Nucleus accumbens (tissue), 56 donors: ENCODE measurements around the gene CHSY1.
A peak's percentile ranks its signal among the peaks of the same experiment; 100 is the strongest.

Experiments used
- DNase-seq, 56 donors: peaks; one replicate each; lab custom pipeline; 2025; lab: John Stamatoyannopoulos, UW

Gene CHSY1

DNA sequence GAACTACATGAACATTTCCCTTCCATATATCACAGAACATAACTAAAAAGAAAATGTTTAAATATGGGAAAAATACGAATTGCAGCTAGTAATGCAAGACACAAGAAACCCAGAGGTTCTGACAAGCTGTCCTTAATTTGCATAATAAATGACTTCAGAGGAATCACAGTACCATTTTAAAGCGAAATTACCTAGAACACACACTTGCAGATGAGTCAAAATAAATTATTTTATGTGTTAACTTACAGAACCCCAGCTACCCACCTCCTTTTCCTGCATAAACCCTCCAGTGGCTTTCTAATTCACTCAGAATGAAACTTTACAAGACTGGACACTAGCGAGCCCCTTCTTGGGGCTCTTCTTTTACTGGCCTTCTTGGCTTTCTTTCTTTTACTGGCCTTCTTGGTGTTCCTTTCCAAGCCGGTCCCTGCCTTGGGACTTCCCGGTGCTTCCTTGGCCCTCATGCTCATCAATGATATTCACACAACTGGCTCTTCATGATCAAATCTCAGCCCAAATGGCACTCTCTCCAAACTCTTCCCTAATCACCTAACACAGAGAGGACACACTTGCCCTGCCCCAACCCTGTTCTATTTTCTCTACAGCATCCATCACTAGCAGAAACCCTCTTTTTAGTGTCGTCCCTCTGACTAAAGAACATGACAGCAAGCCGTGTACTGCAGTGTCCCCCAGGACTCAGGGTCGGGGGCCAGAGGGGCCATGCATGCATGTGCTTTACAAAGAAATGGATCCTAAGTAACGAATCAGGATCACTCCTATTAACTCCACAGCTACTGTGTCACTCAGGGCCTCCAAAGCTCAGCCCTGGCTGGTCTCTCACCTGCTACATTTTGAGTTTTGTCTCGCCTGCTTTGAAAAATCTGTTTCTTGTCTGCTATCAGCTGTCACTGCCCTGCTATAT is 4.8 kb downstream of the CHSY1 start:
- no peak for DNase-seq

DNA sequence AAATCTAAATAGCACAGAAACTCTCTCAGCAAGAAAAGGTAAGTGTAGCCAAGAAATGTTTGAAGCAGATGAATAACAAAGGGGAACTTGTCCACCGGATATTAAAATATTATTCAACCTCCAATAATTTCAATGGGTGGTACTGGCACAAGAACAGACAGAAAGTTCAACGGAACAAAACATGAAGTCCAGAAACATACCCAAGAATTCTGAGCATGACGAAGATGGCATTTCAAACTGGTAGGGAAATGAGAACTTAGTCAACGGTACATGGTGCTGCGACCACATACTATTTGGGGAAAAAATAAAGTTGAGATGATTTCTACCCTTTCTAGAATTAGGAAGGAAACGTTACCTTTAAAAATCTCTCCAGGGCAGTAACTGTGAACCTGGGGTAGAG is 5.5 kb downstream of the CHSY1 start:
- DNase-seq, result no peak

DNA sequence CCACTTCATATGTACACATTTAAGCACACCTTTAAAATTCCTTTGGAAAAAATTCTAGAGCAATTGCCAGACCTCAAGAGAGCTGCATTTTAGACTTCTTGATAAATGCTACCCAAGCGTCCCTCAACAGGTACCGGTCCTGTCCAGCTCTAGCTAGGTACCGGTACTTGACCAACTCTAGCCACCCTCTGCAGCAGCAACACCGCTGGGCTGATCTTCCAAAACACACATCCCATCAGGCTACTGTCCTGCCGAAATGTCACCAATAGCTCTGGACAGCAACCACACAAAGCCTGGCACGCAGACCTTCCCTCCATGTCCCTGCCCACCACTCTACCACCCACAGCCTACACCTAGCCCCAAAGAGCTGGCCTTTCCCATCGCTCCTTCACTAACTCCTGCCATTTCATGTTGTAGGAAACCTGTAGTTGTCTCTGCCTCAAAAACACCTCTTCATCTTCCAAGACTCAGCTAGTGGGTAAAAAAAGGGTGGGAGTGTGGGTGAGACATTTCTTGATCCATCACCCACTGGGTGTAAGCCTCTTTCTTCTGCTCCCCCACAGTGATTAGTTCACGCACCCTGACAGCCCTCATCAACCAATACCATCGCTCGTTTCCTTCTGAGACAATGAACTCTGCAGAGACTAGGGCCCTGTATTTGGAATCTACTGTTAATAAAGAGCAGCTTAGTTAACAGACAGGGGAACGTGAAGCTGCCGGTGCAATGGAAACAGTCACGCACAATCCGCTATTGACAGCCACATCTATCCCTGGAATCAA is 6.8 kb downstream of the CHSY1 start:
- DNase-seq, result peak in 4 of 56 donors; percentile 12 to 36 (median 23)

DNA sequence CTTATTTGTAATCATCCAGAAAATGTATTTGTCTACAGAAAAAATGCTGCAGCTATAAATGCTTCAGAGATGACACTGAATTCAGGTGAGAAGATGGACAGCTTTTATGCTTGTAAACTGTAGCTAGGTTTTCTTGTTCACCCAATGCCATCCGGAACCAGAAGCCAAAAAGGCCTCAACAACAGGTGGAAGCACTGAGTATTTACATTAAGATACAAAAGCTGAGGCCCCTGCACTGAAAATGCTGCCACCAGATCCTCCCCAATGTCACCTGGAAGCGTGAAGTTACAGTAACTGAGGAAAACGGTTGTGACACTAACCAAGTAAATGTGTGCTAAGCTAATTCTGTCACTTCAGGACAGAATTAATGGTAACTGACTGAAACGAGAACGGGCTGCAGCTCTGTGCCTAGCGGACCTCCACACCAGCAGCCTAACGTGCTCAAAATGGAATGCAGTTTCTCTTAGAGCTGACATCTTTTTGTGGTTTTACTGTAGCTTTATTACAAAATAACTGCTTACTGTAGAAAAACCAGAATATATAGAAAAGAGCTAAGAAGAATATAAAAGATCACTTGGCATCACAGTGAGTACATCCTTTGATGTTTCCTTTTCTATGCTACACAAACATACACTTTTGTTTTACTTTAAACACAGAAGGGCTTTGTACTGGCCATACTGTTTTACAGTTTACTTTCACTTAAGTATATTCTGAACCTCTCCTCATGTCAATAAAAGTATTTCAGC is 7.6 kb downstream of the CHSY1 start:
- no peak for DNase-seq

DNA sequence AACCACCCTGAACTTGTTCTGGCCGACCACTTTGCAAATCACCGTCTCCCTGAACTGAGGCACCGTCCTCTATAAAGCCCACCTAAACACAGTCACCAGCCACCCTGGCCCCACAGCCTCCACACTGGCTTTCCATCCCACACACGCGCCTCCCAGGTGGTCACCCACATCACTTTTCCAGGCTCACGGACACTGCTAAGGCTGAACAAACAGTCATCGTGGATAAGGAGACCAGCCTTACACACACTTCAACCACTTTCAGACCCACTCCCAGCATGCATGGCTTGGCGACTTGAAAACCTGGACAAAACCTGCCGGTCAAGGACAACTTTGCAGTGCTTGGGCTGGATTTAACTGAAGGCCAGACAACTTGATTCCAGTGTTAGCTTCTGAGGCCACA is 8.4 kb downstream of the CHSY1 start:
- DNase-seq, result no peak

DNA sequence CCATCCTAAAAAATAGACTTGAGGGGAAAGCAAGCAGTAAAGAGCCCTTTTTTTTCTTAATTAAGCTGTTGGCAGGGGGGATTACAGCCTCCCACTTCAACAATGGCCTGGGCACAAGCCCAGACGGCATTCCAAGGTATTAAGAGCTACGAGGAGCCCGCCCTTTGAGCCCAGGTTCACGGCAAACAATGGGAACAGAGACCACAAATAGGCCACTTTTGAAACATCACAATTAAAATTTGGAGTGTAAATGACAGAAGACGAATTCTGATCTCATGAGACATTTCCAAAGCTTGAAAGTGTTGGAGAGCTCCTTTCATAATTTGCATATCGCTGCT is 8.9 kb downstream of the CHSY1 start:
- no peak for DNase-seq

DNA sequence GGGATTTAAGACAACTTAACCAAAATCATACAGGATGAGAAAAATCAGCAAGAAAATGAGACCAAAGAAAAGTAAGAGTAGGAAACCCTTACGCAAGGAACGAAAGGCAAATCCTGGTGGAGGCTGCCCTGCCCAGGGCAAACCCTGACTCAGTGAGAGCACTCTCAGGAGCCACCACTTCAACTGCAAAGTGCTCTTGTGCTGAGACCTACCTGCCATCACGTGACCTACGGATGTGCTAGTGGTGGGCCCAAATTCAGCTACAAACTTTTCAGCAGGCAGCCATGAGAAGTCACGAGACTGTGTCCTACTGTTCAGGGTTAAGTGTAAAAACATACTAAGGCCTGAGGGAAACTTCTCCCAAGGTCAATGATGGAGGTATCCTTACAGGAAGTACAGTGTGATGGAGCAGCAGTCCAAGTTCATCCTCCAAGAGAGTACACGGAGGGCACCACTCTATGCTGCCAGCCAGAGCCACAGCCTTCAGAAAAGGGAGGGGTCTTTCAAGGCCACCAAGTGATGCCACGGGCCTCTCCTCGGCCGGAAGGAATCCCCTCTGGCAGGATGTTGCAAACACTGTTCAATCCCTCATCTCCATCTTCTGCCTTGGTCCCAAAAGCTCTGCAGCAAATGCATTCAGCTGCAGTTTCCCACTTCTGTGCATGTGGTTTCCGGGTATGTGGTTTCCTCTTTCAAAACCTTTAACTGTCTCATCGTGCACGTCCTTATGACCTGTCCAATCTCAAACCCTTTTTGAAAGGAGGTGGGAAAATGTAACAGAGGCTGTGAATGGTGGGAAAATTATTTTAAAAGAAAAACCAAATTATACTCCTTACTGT is 9.5 kb downstream of the CHSY1 start:
- no peak for DNase-seq

DNA sequence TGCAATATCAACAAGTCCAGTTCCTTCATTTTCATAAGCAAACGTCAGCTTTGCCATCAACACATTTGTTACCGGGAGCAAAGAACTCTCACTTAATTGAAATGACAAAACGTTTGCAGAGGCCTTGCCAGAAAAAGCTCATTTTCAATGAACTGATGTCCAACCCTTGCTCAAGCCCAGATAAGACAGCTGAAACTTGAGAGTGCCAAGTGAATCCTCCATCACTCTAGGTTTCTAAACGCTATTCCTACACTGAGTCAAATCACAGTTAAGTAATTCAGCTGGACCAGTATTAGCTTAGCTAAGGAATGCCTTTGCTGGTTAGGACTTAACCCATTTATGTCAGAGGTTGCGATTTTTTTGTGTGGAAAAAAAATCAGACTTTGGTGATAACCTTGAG is 11.5 kb downstream of the CHSY1 start:
- no peak for DNase-seq

DNA sequence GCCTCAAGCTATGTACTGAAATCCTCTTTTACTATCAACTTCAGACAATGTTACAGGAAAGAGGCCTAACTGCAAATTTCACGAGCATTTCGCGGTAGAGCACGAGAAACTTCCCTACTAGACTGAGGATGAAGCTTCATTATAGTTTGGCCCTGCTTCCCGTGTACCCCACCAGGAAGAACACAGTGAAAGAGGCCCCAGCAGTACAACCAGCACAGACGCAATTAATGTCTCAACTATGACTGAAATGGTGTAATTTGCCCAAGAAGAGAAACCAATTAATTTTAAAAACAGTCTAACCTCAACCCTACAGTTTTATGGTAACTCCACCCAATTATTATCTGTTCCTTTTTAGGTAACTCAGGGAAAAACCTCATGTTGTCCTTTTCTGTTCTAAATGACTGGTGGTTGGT is 12.1 kb downstream of the CHSY1 start:
- DNase-seq, result no peak

DNA sequence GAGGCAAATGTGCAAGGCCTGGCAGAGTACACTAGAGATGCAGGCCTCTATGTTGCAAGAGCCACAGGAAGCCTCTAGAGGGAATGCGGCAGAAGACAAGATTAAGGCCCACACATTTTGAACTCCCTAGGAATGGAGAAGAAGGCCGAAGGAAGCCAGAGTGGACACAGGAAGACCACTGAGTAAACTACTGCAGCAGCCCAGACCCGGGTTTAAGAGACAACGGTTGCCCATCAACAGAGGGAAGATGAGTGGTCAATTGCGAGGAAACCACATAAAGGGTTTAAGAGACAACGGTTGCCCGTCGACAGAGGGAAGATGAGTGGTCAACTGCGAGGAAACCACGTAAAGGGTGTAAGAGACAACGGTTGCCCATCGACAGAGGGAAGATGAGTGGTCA is 14.6 kb downstream of the CHSY1 start:
- no peak for DNase-seq

DNA sequence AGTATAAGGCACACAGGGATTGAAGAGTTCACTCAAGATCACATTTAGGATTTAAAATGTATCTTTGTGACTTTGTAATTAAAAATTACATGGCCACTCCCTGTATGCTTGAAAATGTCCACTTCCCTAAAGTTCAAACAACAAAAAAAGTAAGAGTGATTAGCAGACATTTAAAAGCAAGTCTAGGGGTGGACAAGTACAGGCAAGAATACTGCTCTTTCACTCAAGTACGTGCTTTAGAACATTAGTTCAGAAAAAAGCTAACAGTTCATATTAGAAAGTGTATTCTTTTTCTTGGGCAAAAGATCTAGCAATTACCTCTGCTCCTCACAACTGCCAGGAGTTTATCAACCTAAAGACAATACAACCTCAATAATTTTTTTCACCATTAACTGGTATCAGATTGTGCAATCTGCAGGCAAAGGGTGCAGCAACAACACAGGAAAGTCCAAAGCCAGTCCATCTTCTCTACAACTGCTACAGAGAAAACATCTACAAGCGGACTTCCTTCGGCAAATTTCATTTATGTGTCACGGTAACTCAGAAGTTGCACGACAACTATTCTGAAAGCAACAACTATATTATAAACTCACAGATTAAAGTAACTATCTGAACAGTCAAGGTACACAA is 18.1 kb downstream of the CHSY1 start:
- DNase-seq, result no peak

DNA sequence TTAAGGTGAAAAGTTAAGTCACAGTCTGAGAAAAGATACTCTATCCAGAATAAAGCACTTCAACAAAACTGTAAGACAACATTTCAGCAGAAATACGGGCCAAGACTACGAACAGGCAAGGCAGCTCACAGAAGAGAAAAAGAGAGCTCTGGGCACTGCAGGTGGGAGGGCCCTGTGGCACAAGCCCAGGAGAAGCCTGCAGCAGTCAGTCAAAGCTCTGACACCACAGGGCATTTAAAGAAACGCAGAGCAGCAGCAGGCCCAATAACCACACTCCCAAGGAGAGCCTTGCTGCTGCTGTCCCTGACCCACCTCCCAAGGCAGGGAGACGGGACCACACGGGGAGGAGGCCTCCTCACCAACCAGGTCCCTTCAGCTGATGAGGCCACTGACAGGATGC is 19.2 kb downstream of the CHSY1 start:
- DNase-seq, result peak in 1 of 56 donors; percentile 16

DNA sequence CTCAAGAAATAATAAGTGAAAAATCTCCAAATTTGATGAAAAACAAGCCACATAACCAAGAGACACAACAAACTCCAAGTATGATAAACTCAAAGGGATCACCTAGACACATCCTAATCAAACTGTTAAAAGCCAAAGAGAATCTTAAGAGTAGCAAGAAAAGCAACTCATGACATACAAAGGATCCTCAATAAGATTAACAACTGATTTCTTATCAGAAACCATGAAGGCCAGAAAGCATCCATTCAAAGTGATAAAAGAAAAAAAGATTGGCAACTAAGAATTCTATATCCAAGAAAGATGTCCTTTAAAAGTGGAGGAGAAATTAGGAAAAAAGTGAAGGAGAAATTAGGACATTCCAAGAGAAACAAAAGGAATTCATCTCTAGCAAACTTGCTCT is 23.5 kb downstream of the CHSY1 start:
- DNase-seq, result no peak

DNA sequence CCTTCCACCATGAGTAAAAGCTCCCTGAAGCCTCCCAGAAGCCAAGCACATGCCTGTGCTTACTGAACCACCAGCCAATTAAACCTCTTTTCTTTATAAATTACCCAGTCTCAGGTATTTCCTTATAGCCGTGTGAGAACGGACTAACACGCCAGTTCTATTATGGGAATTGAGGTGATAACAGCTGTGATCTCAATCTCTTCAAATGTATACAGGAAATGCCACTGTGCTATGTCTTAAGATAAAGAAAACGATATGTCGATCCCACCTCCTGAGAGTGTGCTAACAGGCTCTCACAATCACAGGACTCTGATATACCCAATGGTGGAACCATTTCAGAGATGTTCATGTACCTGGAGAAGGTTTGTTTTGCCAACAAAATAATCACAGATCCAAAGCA is 26.2 kb downstream of the CHSY1 start:
- DNase-seq, result no peak

DNA sequence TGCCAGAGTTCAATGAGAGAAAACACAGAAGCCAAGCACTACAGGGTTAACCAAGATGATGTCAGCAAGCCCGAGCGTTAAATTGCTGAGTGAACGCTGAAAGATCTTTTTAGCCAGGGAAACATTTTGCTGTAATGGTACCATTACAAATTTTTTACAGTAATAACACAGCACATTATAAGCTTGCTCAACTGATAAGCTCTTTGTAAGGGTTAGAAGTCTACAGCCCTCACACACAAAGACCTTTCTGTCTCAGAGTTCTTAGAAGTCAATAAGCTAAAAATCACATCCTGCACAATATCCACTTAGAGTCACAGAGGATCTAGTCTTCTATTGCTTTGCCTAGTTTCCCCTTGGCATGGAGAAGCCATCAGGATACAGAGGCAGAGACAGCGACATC is 29.9 kb downstream of the CHSY1 start:
- no peak for DNase-seq

DNA sequence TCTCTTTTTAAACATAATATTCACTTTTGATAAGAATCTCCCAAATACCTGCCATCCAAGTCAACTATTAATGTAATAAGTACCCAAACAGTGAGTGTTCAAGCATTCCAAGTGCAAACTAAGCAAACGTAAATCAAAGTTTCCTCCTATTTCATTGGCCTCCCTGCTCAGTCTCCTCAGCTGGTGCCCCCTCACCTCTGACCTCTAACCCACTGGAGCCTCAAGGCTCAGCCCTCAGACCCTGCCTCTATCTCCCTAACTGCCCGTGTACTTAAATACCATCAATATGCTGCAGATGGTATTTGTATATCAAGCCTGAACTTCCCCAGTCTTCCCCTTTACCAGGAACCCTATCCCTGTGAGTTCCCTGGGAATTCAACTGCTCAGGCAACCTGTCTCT is 31.8 kb downstream of the CHSY1 start:
- no peak for DNase-seq

DNA sequence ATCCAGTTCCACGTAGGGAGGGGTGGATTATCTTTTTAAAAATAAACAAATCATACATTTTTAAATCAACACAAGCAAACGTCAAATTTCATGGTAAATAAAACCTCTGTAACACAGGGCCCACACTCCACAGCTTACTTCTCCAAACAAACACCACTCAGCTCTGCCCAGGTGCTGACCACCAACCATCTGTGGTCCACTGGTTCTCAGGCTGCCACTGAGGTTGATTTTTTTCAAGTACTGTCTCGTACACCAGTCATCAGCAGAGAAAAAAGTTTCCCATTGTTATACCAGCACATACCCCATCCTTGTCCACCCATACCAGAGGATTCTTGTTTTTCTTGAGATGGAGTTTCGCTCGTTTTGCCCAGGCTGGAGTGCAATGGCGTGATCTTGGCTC is 32.4 kb downstream of the CHSY1 start:
- DNase-seq, result no peak

DNA sequence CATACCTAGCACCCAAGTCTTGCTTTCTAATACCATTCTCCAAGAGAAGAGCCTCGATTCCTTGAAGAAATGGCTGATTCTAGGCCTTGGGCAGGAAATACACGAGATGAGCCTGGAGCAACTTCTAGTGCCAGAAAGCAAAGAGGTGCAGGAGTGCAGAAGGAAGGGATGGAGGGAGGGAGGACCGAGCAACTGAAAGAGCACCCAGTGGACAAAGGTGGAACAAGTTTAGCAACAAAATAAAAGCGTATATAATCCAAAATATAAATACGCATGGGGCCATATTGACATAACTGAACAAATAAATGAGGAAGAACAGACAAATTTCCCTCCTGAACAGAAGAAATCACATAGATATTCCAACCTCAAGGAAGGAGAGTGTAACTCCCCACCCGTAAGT is 34.4 kb downstream of the CHSY1 start:
- DNase-seq, result no peak

DNA sequence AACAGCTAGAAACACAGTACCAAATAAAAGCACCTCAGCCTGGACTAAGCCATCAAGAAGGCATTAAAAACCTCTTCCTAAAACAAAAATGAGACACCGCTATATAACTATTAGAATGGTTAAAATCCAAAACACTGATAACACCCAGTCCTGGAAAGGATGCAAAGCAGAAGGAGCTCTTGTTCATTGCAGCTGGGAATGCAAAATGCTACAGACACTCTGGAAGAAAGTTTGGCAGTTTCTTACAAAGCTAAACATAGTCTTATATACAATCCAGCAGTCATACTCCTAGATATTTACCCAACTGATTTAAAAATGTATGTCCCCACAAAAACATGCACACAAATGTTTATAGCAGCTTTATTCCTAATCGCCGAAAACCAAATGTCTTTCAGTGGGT is 35.7 kb downstream of the CHSY1 start:
- no peak for DNase-seq

DNA sequence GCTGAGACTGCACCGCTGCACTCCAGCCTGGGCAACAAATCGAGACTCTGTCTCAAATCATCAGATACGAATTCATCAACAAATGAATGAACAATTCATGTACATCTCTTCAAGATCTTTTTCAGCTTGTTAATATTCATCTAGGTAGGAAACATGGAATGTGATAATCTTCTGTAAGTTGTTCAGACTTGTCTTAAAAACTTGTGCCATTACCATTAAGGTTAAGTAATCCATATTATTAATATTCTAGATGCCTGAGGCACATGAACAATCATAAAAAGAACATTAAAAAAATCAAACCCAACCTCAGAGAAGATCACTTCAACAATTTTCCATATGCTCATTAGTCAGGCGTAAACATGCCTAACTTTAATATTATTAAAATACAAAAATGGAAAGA is 36.2 kb downstream of the CHSY1 start:
- no peak for DNase-seq
